SK-N-SH treated with all-trans-retinoic acid at 6 μM for 48 hours (cell line): ENCODE data around the gene PPP2R2C.

ENCODE experiments used
- ATAC-seq: fragments of 200-7000 bp; cut with Tn5 transposase; 3 replicates; pipeline ENCODE4 v1.9.1; 2020; ENCODE audit warnings: mild to moderate bottlenecking, moderate library complexity
- ARNTL ChIP-seq: fragments of 450-650 bp; formaldehyde crosslinking; IDR thresholded peaks from 2 replicates; pipeline ENCODE4 v1.5.0; 2020; ENCODE audit warnings: low read depth, mild to moderate bottlenecking, moderate library complexity, borderline replicate concordance
- BACH2 ChIP-seq: fragments of 250-450 bp; sonication (Bioruptor Pico); IDR thresholded peaks from 2 replicates; pipeline ENCODE4 v1.9.0; 2021; ENCODE audit warnings: mild to moderate bottlenecking, borderline replicate concordance
- CREB5 ChIP-seq: fragments of 250-450 bp; sonication (Bioruptor Pico); IDR thresholded peaks from 2 replicates; pipeline ENCODE4 v1.5.1; 2020; ENCODE audit warnings: low read depth, mild to moderate bottlenecking, moderate library complexity
- CSRNP3 ChIP-seq: fragments of 250-450 bp; sonication (Bioruptor Pico); IDR thresholded peaks from 2 replicates; pipeline ENCODE4 v1.5.1; 2021; ENCODE audit warnings: mild to moderate bottlenecking, moderate library complexity
- ESRRG ChIP-seq: fragments of 250-450 bp; sonication (Bioruptor Pico); IDR thresholded peaks from 2 replicates; pipeline ENCODE4 v1.6.1; 2021; ENCODE audit warnings: mild to moderate bottlenecking
- GLIS3 ChIP-seq: fragments of 250-450 bp; sonication (Bioruptor Pico); IDR thresholded peaks from 2 replicates; pipeline ENCODE4 v1.5.0; 2020; ENCODE audit warnings: mild to moderate bottlenecking, moderate library complexity
- ISL1 ChIP-seq: fragments of 250-450 bp; sonication (Bioruptor Pico); IDR thresholded peaks from 2 replicates; pipeline ENCODE4 v2.1.2; 2022; ENCODE audit warnings: mild to moderate bottlenecking, moderate library complexity
- OSR1 ChIP-seq: fragments of 250-450 bp; sonication (Bioruptor Pico); IDR thresholded peaks from 2 replicates; pipeline ENCODE4 v1.8.0; 2022; ENCODE audit warnings: moderate library complexity, mild to moderate bottlenecking, inconsistent platforms
- PATZ1 ChIP-seq: fragments of 250-450 bp; sonication (Bioruptor Pico); IDR thresholded peaks from 2 replicates; pipeline ENCODE4 v1.8.0; 2020; ENCODE audit warnings: mild to moderate bottlenecking, moderate library complexity, borderline replicate concordance
- POU6F1 ChIP-seq: fragments of 250-450 bp; sonication (Bioruptor Pico); IDR thresholded peaks from 2 replicates; pipeline ENCODE4 v1.8.0; 2021; ENCODE audit warnings: low read depth, mild to moderate bottlenecking, moderate library complexity, borderline replicate concordance
- RARB ChIP-seq: fragments of 250-450 bp; sonication (Bioruptor Pico); IDR thresholded peaks from 2 replicates; pipeline ENCODE4 v1.8.0; 2021; ENCODE audit warnings: mild to moderate bottlenecking, moderate library complexity
- SNAI2 ChIP-seq: fragments of 250-450 bp; sonication (Bioruptor Pico); IDR thresholded peaks from 2 replicates; pipeline ENCODE4 v1.5.0; 2020; ENCODE audit warnings: mild to moderate bottlenecking, moderate library complexity
- TOX ChIP-seq: fragments of 250-450 bp; sonication (Bioruptor Pico); IDR thresholded peaks from 2 replicates; pipeline ENCODE4 v1.8.0; 2021; ENCODE audit warnings: mild to moderate bottlenecking, moderate library complexity, borderline replicate concordance
- TSHZ2 ChIP-seq: fragments of 250-450 bp; sonication (Bioruptor Pico); IDR thresholded peaks from 2 replicates; pipeline ENCODE4 v1.5.0; 2020; ENCODE audit warnings: mild to moderate bottlenecking, moderate library complexity
- ZC3H10 ChIP-seq: fragments of 250-450 bp; sonication (Bioruptor Pico); IDR thresholded peaks from 2 replicates; pipeline ENCODE4 v1.5.1; 2021; ENCODE audit warnings: mild to moderate bottlenecking, moderate library complexity
- ZFP3 ChIP-seq: fragments of 250-450 bp; sonication (Bioruptor Pico); IDR thresholded peaks from 2 replicates; pipeline ENCODE4 v1.5.0; 2020; ENCODE audit warnings: mild to moderate bottlenecking, moderate library complexity
- ZNF70 ChIP-seq: fragments of 450-650 bp; formaldehyde crosslinking; IDR thresholded peaks from 2 replicates; pipeline ENCODE4 v1.5.0; 2020; ENCODE audit warnings: mild to moderate bottlenecking, moderate library complexity
- ZNF8 ChIP-seq: fragments of 450-650 bp; formaldehyde crosslinking; IDR thresholded peaks from 2 replicates; pipeline ENCODE4 v1.5.0; 2020; ENCODE audit warnings: mild to moderate bottlenecking, moderate library complexity

PPP2R2C gene

GRCh38 chr4:6460876-6461275 lies 11.5 kb downstream of the PPP2R2C start:
- no peak for ATAC-seq
- TF ChIP-seq ZC3H10 (CRISPR knock-in tag) (no peak), CREB5 (CRISPR knock-in tag) (no peak), POU6F1 (no peak), OSR1 (CRISPR knock-in tag) (no peak), ISL1 (CRISPR knock-in tag) (no peak), TOX (CRISPR knock-in tag) (no peak), BACH2 (no peak), GLIS3 (CRISPR knock-in tag) (no peak), TSHZ2 (CRISPR knock-in tag) (no peak), SNAI2 (CRISPR knock-in tag) (no peak), PATZ1 (CRISPR knock-in tag) (no peak), RARB (no peak), ZNF8 (CRISPR knock-in tag) (no peak), ZNF70 (CRISPR knock-in tag) (no peak), ARNTL (no peak)

GRCh38 chr4:6458528-6458927 lies 13.9 kb downstream of the PPP2R2C start:
- ATAC-seq, result no peak
- TF ChIP-seq RARB, result no peak
- TF ChIP-seq CREB5 (CRISPR knock-in tag), result no peak
- no peak for TF ChIP-seq OSR1 (CRISPR knock-in tag)
- no peak for TF ChIP-seq TOX (CRISPR knock-in tag)
- no peak for TF ChIP-seq BACH2
- no peak for TF ChIP-seq GLIS3 (CRISPR knock-in tag)
- TF ChIP-seq ESRRG (CRISPR knock-in tag), result no peak
- TF ChIP-seq ARNTL, result no peak
- no peak for TF ChIP-seq TSHZ2 (CRISPR knock-in tag)

GRCh38 chr4:6456450-6456849 lies 16.0 kb downstream of the PPP2R2C start:
- ATAC-seq, result no peak
- TF ChIP-seq ZNF70 (CRISPR knock-in tag), result no peak
- no peak for TF ChIP-seq TOX (CRISPR knock-in tag)
- no peak for TF ChIP-seq ZFP3 (CRISPR knock-in tag)
- no peak for TF ChIP-seq CSRNP3 (CRISPR knock-in tag)
- no peak for TF ChIP-seq CREB5 (CRISPR knock-in tag)
- no peak for TF ChIP-seq ZNF8 (CRISPR knock-in tag)
- no peak for TF ChIP-seq ZC3H10 (CRISPR knock-in tag)
- TF ChIP-seq TSHZ2 (CRISPR knock-in tag), result no peak
- TF ChIP-seq GLIS3 (CRISPR knock-in tag), result no peak
